Spleen (tissue), 11 donors: ENCODE measurements around the gene ANKRD44. TPM values are rescaled to one million over a fixed set of nuclear protein-coding genes. Genes with fewer than 3 reads are reported as not detected.
A peak's percentile ranks its signal among the peaks of the same experiment; 100 is the strongest.

Experiments
- DNase-seq: peaks from one replicate; pipeline ENCODE4 v3.0.0-alpha.2; 2020
- H3K27ac ChIP-seq, 8 donors: fragments of 200-600 bp; sonication (generic) in 7 of 8; 1 replicate in 4 of 8; 2 replicates in 4 of 8; pipeline versions ENCODE4 v1.5.0 to v1.8.0; 2016 to 2021; ENCODE audit warnings: inconsistent platforms in 4 of 8, mild to moderate bottlenecking in 4 of 8, moderate library complexity in 1 of 8
- H3K27me3 ChIP-seq, 7 donors: fragments of 200-600 bp; sonication (generic) in 6 of 7; replicated peaks in 1 of 7; 1 replicate in 4 of 7; 2 replicates in 3 of 7; pipeline versions ENCODE4 v1.5.0 to v1.8.0; 2016 to 2021; ENCODE audit warnings: inconsistent platforms in 3 of 7, mild to moderate bottlenecking in 1 of 7
- H3K36me3 ChIP-seq, 6 donors: fragments of 200-600 bp; sonication (generic) in 5 of 6; 1 replicate in 4 of 6; 2 replicates in 2 of 6; pipeline versions ENCODE4 v1.5.0 to v1.8.0; 2016 to 2021; ENCODE audit warnings: inconsistent platforms in 2 of 6
- H3K4me1 ChIP-seq, 6 donors: fragments of 200-600 bp; sonication (generic) in 5 of 6; 1 replicate in 3 of 6; 2 replicates in 3 of 6; pipeline versions ENCODE4 v1.5.0 to v1.8.0; 2016 to 2021; ENCODE audit warnings: inconsistent platforms in 3 of 6
- H3K4me3 ChIP-seq, 8 donors: fragments of 200-600 bp; sonication (generic) in 7 of 8; 1 replicate in 4 of 8; 2 replicates in 4 of 8; pipeline versions ENCODE4 v1.5.0 to v1.8.0; 2016 to 2021; ENCODE audit warnings: inconsistent platforms in 4 of 8, mild to moderate bottlenecking in 4 of 8, moderate library complexity in 2 of 8
- H3K9me3 ChIP-seq, 8 donors: fragments of 200-600 bp; sonication (generic) in 7 of 8; 1 replicate in 4 of 8; 2 replicates in 4 of 8; pipeline versions ENCODE4 v1.5.0 to v1.8.0; 2016 to 2021; ENCODE audit warnings: inconsistent platforms in 4 of 8
- POLR2A ChIP-seq, 3 donors: fragments of 450-650 bp; IDR thresholded peaks; one replicate each; pipeline ENCODE4 v1.5.1; 2017; ENCODE audit warnings: antibody characterized with exemption in 3 of 3, mild to moderate bottlenecking in 1 of 3
- POLR2AphosphoS5 ChIP-seq, 3 donors: sonication (generic); formaldehyde crosslinking; IDR thresholded peaks; one replicate each; pipeline ENCODE4 v1.5.1; 2017; ENCODE audit warnings: antibody characterized with exemption in 3 of 3
- WGBS, 5 donors: extraction: QIAGEN DNeasy Blood & Tissue Kit in 3 of 5; methylation state at CpG; one replicate each; pipeline versions ENCODE4 v1.1.5 to v1.1.7; 2013 to 2018; 5-methylcytosine and 5-hydroxymethylcytosine counted together
- intact Hi-C: fragments of 100-400 bp; cut with DNase I; formaldehyde crosslinking; loops from one replicate; pipeline ENCODE4 v1.15.0; 2023; ENCODE audit warnings: low total_unique reads
- polyA plus RNA-seq, 3 donors: library from polyadenylated mRNA; stranded (reverse); fragments of 200-250 nt; gene quantifications; one replicate each; pipeline ENCODE4 v1.2.1, GENCODE V29; 2013
- total RNA-seq, 7 donors: library from RNA; depleted of rRNA in 3 of 7; stranded (reverse); fragments of >200 nt in 3 of 7; fragmentation: NEBNext Ultra II Directional in 4 of 7; extraction: Animal tissue kit (Norgen Biotek cat#: 25700) in 4 of 7; gene quantifications; one replicate each; pipeline versions ENCODE4 v1.1.0 to v1.2.1, GENCODE V29; 2016 to 2021
- TF ChIP-seq, protein P1 (sequence below), 11 experiments: fragments of 200-600 bp in 7 of 11; fragments of 450-650 bp in 4 of 11; sonication (generic) in 4 of 11; IDR thresholded peaks in 8 of 11; conservative IDR thresholded peaks in 3 of 11; 1 replicate in 7 of 11; 2 replicates in 4 of 11; pipeline versions ENCODE4 v1.4.0 to v1.8.0; 2016 to 2021; ENCODE audit warnings: antibody characterized with exemption in 11 of 11, inconsistent platforms in 4 of 11, mild to moderate bottlenecking in 1 of 11
- donor health status: healthy with polysubstance abuse.
- donor health status: DM: no; HTN: no; CAD: no; lungs with moderate emphysema.
- donor health status: DM: no; HTN: no; CAD: no.
- donor health status: Bipolar disorder and iron deficiency.
- donor health status: healthy.
- donor health status: DM: no; HTN: no; CAD: no.
- donor health status: DM: yes; HTN: yes; CAD: no.

The ANKRD44 gene
- total and polyA plus RNA-seq, 10 donors, result 16.0 to 183 (median 140) TPM

DNA sequence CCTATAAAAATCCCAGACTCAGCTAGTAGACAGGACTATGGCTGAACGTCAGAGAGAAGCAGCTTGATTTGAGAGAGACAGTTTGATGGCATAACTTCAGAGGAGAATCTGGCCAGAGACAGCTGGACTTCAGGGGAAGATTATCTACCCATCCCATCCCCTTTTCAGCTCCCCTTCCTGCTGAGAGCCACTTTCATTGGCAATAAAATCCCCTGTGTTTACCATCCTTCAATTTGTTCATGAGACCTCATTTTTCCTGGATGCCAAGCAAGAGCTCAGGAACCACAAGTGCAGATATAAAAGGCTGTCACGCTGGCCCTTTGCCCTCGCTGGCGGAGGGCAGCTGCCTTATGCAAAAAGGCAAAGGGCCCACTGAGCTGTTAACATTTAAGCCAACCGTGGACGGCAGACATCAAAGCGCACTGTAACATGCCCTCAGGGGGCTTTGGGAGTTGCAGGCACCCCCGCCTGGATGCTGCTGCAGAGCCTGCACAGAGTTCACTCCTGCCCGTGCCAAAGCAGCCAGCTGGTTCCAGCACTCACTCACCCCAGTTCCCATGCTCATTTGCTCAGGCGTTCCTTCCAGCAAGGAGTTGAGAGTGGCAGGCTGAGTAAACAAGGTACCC, 219.7 kb downstream of the ANKRD44 start:
- Histone ChIP-seq H3K9me3 (no peaks in the 10 kb centered on the region), H3K4me3 (no peak overlapping the region), H3K27ac (no peak overlapping the region), H3K4me1 (peaks cover 3 to 30% (median 10%) of the 10 kb centered on the region in 6 donors), H3K27me3 (no peaks in the 10 kb centered on the region), H3K36me3 (peaks cover 0 to 98% (median 23%) of the 10 kb centered on the region in 6 donors)
- TF ChIP-seq POLR2AphosphoS5 (IDR thresholded peaks at IDR 0.05) (peak in 2 of 3 donors; percentile 14 to 52), POLR2A (IDR thresholded peaks at IDR 0.05) (no peak)
- intact Hi-C loops, result no loop called here
- no peak for DNase-seq
- WGBS, 5 donors, result 91 to 96% (median 92%) methylated on average over 9 to 10 of the region's 10 CpGs

DNA sequence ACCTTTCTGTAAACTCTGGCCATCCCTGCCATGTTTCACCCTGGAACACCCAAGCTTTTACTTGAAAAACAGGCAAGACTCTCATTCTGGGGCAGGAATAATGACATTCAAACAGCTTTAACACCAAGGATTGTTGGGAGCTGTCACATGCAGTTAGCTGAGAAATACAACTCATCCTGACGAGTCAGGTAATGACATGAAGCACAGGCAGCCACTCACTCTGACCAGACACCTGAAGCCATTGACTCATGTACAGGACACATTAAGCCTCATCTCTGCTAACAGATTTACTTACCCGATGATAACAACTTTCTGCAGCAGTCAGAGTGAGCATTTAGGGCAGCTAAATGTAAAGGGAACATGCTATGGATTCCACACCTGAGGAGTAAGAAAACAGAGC, 220.9 kb downstream of the ANKRD44 start:
- DNase-seq, result no peak
- no peak for TF ChIP-seq POLR2A (IDR thresholded peaks at IDR 0.05)
- no peak for TF ChIP-seq POLR2AphosphoS5 (IDR thresholded peaks at IDR 0.05)
- TF ChIP-seq, protein P1, sequence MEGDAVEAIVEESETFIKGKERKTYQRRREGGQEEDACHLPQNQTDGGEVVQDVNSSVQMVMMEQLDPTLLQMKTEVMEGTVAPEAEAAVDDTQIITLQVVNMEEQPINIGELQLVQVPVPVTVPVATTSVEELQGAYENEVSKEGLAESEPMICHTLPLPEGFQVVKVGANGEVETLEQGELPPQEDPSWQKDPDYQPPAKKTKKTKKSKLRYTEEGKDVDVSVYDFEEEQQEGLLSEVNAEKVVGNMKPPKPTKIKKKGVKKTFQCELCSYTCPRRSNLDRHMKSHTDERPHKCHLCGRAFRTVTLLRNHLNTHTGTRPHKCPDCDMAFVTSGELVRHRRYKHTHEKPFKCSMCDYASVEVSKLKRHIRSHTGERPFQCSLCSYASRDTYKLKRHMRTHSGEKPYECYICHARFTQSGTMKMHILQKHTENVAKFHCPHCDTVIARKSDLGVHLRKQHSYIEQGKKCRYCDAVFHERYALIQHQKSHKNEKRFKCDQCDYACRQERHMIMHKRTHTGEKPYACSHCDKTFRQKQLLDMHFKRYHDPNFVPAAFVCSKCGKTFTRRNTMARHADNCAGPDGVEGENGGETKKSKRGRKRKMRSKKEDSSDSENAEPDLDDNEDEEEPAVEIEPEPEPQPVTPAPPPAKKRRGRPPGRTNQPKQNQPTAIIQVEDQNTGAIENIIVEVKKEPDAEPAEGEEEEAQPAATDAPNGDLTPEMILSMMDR (IDR thresholded peaks at IDR 0.05 in 8 of 11, conservative IDR thresholded peaks at IDR 0.05 in 3 of 11), result no peak
- H3K9me3 ChIP-seq, result no peaks in the 10 kb centered on the region
- no peak overlapping the region for H3K4me3 ChIP-seq
- peaks cover 0 to 98% (median 19%) of the 10 kb centered on the region in 6 donors for H3K36me3 ChIP-seq
- H3K27ac ChIP-seq, result no peak overlapping the region
- H3K4me1 ChIP-seq, result peaks cover 3 to 34% (median 11%) of the 10 kb centered on the region in 6 donors
- no peaks in the 10 kb centered on the region for H3K27me3 ChIP-seq
- WGBS, 5 donors, result 94 to 98% (median 96%) methylated on average over 2 of the region's 2 CpGs
- intact Hi-C loops, result no loop called here

DNA sequence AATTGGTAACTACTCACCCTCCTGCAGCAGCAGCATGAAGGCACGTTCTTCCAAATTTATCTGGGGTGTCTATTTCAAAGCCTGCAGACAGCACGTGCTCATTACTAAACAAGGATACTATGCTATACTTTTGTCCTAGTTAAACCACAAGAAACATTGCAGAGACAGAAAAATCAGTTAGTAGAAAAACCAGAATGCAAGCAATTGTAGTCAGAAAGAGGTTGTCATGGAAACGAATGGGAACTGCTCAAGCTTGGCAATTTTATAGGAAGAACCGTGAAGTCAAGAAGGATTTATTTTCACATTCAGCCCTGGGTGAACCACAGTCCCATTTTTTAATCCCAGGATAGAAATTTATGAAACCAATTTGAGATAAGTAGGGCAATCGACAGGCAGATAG, 221.9 kb downstream of the ANKRD44 start:
- WGBS, 5 donors, result 64 to 79% (median 69%) methylated on average over 5 of the region's 5 CpGs
- no peak for TF ChIP-seq POLR2A (IDR thresholded peaks at IDR 0.05)
- no peak for TF ChIP-seq POLR2AphosphoS5 (IDR thresholded peaks at IDR 0.05)
- TF ChIP-seq, protein P1 (IDR thresholded peaks at IDR 0.05 in 8 of 11, conservative IDR thresholded peaks at IDR 0.05 in 3 of 11), result no peak
- no peak for DNase-seq

DNA sequence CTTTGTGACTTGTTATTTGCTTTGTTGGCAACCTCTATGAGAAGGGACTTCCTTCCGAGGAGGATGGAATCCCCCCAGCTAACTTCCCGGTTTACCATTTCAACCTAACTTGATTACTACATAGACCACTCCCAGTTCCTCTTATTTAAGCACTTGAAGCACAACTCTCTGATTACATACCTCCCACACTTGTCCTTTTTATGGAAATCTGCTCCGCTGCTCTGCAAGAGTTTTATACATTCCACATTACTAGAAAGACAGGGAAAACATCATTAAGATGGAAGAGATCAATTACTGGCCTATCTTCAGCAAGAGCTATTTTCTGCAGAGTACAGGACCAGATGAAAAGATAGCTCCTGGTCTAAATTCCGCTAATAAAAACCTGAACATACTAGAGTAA, 224.1 kb downstream of the ANKRD44 start:
- Histone ChIP-seq H3K36me3 (peaks cover 0 to 100% (median 34%) of the 10 kb centered on the region in 6 donors), H3K4me1 (peaks cover 3 to 40% (median 11%) of the 10 kb centered on the region in 6 donors), H3K27me3 (no peaks in the 10 kb centered on the region), H3K27ac (peak overlapping the region in 6 of 8 donors; percentile 10 to 57 (median 40)), H3K9me3 (no peaks in the 10 kb centered on the region), H3K4me3 (no peak overlapping the region)
- intact Hi-C loops, result no loop called here
- WGBS, 5 donors, result 49 to 66% (median 51%) methylated on average over 4 of the region's 4 CpGs
- TF ChIP-seq POLR2AphosphoS5 (IDR thresholded peaks at IDR 0.05), result peak in 1 of 3 donors; percentile 53
- TF ChIP-seq, protein P1 (IDR thresholded peaks at IDR 0.05 in 8 of 11, conservative IDR thresholded peaks at IDR 0.05 in 3 of 11), result no peak
- DNase-seq, result no peak

More for the DNA sequence above, 221.9 kb downstream of the ANKRD44 start:
- H3K27me3 ChIP-seq, result no peaks in the 10 kb centered on the region
- peaks cover 0 to 98% (median 23%) of the 10 kb centered on the region in 6 donors for H3K36me3 ChIP-seq
- no peaks in the 10 kb centered on the region for H3K9me3 ChIP-seq
- peaks cover 3 to 34% (median 11%) of the 10 kb centered on the region in 6 donors for H3K4me1 ChIP-seq
- no peak overlapping the region for H3K27ac ChIP-seq
- intact Hi-C loops, result no loop called here
- H3K4me3 ChIP-seq, result no peak overlapping the region
